Pancreas (tissue), 8 donors: Measurements from ENCODE around the gene UCKL1. TPM values are rescaled to one million over a fixed set of nuclear protein-coding genes. Genes with fewer than 3 reads are reported as not detected.

ENCODE experiments used
- microRNA-seq, 2 donors: library from miRNA; unstranded; fragments of <30 nt; microRNA quantifications; one replicate each; pipeline versions ENCODE4 to v1.1.0, GENCODE V29; 2019 to 2020
- polyA plus RNA-seq, 2 donors: library from polyadenylated mRNA; stranded (reverse); fragments of 200-250 nt; gene quantifications; one replicate each; pipeline ENCODE4 v1.2.3, GENCODE V29; 2013
- total RNA-seq, 6 donors: library from RNA; stranded (reverse); fragmentation: NEBNext Ultra II Directional in 4 of 6; extraction: Animal tissue kit (Norgen Biotek cat#: 25700) in 4 of 6; gene quantifications; one replicate each; pipeline versions ENCODE4 v1.2.1 to v1.2.4, GENCODE V29; 2021 to 2023
- donor health status: healthy with polysubstance abuse.
- donor health status: DM: no; HTN: no; CAD: no; lungs with moderate emphysema.
- donor health status: DM: no; HTN: no; CAD: no.
- donor health status: Bipolar disorder and iron deficiency.
- donor health status: DM: yes; HTN: yes; CAD: no.
- donor health status: DM: no; HTN: no; CAD: no.
- donor health status: DM: no; HTN: no; CAD: no.
- donor health status: DM: yes; HTN: yes; CAD: no.

UCKL1 gene
- total and polyA plus RNA-seq, 8 donors = 13.9 to 84.7 (median 18.1) TPM

Small RNA genes within 50 kb of the gene (microRNA-seq; reads per million reads assigned to microRNA genes)
- gene MIR1914 (0 reads per million in 2 donors), gene MIR647 (0 reads per million in 2 donors), gene MIR941-1 (0 reads per million in 2 donors), gene MIR941-2 (0 reads per million in 2 donors), gene MIR941-3 (0 reads per million in 2 donors), gene MIR941-4 (0 reads per million in 2 donors), gene MIR941-5 (0 reads per million in 2 donors)

Other genes starting within 250 kb of the UCKL1 start
- gene ARFRP1, start 248.4 kb downstream of the UCKL1 start, total RNA-seq = 10 to 100 TPM; 13.9 to 27.0 (median 18.9) TPM
- gene ARFRP1, start 248.4 kb downstream of the UCKL1 start, polyA plus RNA-seq = 10 to 100 TPM; 45.1 to 47.7 TPM
- gene ZGPAT, start 248.4 kb downstream of the UCKL1 start, total RNA-seq = 10 to 100 TPM in 4 of 6 donors, 1 to 10 TPM in 2; 9.3 to 15.8 (median 11.1) TPM
- 10 to 100 TPM; 42.6 to 61.6 TPM for gene ZGPAT, start 248.4 kb downstream of the UCKL1 start, polyA plus RNA-seq
- gene LIME1, start 219.8 kb downstream of the UCKL1 start, total RNA-seq = 1 to 10 TPM; 2.6 to 6.0 (median 3.1) TPM
- gene LIME1, start 219.8 kb downstream of the UCKL1 start, polyA plus RNA-seq = 10 to 100 TPM; 44.6 to 46.6 TPM
- gene SLC2A4RG, start 216.6 kb downstream of the UCKL1 start, total RNA-seq = 10 to 100 TPM; 25.8 to 44.2 (median 30.6) TPM
- 10 to 100 TPM; 63.2 to 67.1 TPM for gene SLC2A4RG, start 216.6 kb downstream of the UCKL1 start, polyA plus RNA-seq
- 1 to 10 TPM; 2.2 to 7.4 (median 3.0) TPM for gene ZBTB46, start 125.2 kb downstream of the UCKL1 start, total RNA-seq
- gene ZBTB46, start 125.2 kb downstream of the UCKL1 start, polyA plus RNA-seq = 1 to 10 TPM; 2.8 to 3.6 TPM
- gene ABHD16B, start 94.9 kb downstream of the UCKL1 start, total RNA-seq = not detected
- gene ABHD16B, start 94.9 kb downstream of the UCKL1 start, polyA plus RNA-seq = under 1 TPM; 0.12 to 0.53 TPM
- 10 to 100 TPM; 16.3 to 35.0 (median 22.3) TPM for gene TPD52L2, start 91.1 kb downstream of the UCKL1 start, total RNA-seq
- 10 to 100 TPM; 33.8 to 47.3 TPM for gene TPD52L2, start 91.1 kb downstream of the UCKL1 start, polyA plus RNA-seq
- gene DNAJC5, start 61.3 kb downstream of the UCKL1 start, total RNA-seq = 10 to 100 TPM; 25.0 to 31.5 (median 29.2) TPM
- gene DNAJC5, start 61.3 kb downstream of the UCKL1 start, polyA plus RNA-seq = 10 to 100 TPM; 20.1 to 23.3 TPM
- gene ZNF512B, start 13.5 kb upstream of the UCKL1 start, total RNA-seq = 10 to 100 TPM in 3 of 6 donors, 1 to 10 TPM in 3; 8.5 to 12.8 (median 9.8) TPM
- gene ZNF512B, start 13.5 kb upstream of the UCKL1 start, polyA plus RNA-seq = 10 to 100 TPM; 12.8 to 22.0 TPM
- 1 to 10 TPM; 1.3 to 5.2 (median 3.1) TPM for gene SAMD10, start 23.2 kb upstream of the UCKL1 start, total RNA-seq
- 1 to 10 TPM; 5.6 to 7.3 TPM for gene SAMD10, start 23.2 kb upstream of the UCKL1 start, polyA plus RNA-seq
- gene PRPF6, start 24.7 kb upstream of the UCKL1 start, total RNA-seq = 10 to 100 TPM; 27.2 to 39.4 (median 32.2) TPM
- 10 to 100 TPM; 35.7 to 49.2 TPM for gene PRPF6, start 24.7 kb upstream of the UCKL1 start, polyA plus RNA-seq
- 1 to 10 TPM in 1 of 6 donors, under 1 TPM in 5; 0.31 to 1.0 (median 0.70) TPM for gene C20orf204, start 79.8 kb upstream of the UCKL1 start, total RNA-seq
- gene C20orf204, start 79.8 kb upstream of the UCKL1 start, polyA plus RNA-seq = 1 to 10 TPM; 2.4 to 3.7 TPM
- gene SOX18, start 93.2 kb upstream of the UCKL1 start, total RNA-seq = 1 to 10 TPM; 3.7 to 9.1 (median 5.2) TPM
- 1 to 10 TPM; 6.1 to 6.4 TPM for gene SOX18, start 93.2 kb upstream of the UCKL1 start, polyA plus RNA-seq
- 10 to 100 TPM; 11.6 to 24.5 (median 13.9) TPM for gene TCEA2, start 106.8 kb upstream of the UCKL1 start, total RNA-seq
- gene TCEA2, start 106.8 kb upstream of the UCKL1 start, polyA plus RNA-seq = 10 to 100 TPM; 35.7 to 52.9 TPM
- gene RGS19, start 123.1 kb upstream of the UCKL1 start, total RNA-seq = 10 to 100 TPM in 1 of 6 donors, 1 to 10 TPM in 5; 3.2 to 11.9 (median 4.1) TPM
- 1 to 10 TPM; 7.5 to 8.9 TPM for gene RGS19, start 123.1 kb upstream of the UCKL1 start, polyA plus RNA-seq
- 1 to 10 TPM in 3 of 6 donors, under 1 TPM in 3; 0.25 to 2.2 (median 1.1) TPM for gene OPRL1, start 123.7 kb upstream of the UCKL1 start, total RNA-seq
- under 1 TPM; 0.49 to 0.94 TPM for gene OPRL1, start 123.7 kb upstream of the UCKL1 start, polyA plus RNA-seq
- gene LKAAEAR1, start 128.0 kb upstream of the UCKL1 start, total RNA-seq = under 1 TPM in 2 of 6 donors, not detected in 4; 0.22 to 0.24 TPM
- not detected for gene LKAAEAR1, start 128.0 kb upstream of the UCKL1 start, polyA plus RNA-seq
- not detected for gene NPBWR2, start 151.1 kb upstream of the UCKL1 start, total RNA-seq
- gene NPBWR2, start 151.1 kb upstream of the UCKL1 start, polyA plus RNA-seq = not detected
- under 1 TPM; 0.13 to 0.67 (median 0.37) TPM for gene MYT1, start 208.0 kb upstream of the UCKL1 start, total RNA-seq
- 1 to 10 TPM in 1 of 2 donors, under 1 TPM in 1; 0.76 to 5.1 TPM for gene MYT1, start 208.0 kb upstream of the UCKL1 start, polyA plus RNA-seq